A673 (cell line): ENCODE measurements around the gene KCNN1.

Experiments used
- EZH2 ChIP-seq: fragments of 200-600 bp; sonication (generic); IDR thresholded peaks from 2 replicates; pipeline ENCODE4 v1.6.1; 2017; ENCODE audit warnings: borderline replicate concordance, low read depth, mild to moderate bottlenecking, mixed read lengths, antibody characterized with exemption, low read length; ENCODE audit not compliant: poor library complexity, severe bottlenecking
- TF ChIP-seq, protein P1 (sequence below): fragments of 300-800, 200-600 bp; sonication (generic); conservative IDR thresholded peaks from 2 replicates; pipeline ENCODE4 v1.5.1; 2017; ENCODE audit warnings: low read depth, mild to moderate bottlenecking, antibody characterized with exemption, low read length, moderate library complexity, mixed read lengths

- TF ChIP-seq, protein P1, sequence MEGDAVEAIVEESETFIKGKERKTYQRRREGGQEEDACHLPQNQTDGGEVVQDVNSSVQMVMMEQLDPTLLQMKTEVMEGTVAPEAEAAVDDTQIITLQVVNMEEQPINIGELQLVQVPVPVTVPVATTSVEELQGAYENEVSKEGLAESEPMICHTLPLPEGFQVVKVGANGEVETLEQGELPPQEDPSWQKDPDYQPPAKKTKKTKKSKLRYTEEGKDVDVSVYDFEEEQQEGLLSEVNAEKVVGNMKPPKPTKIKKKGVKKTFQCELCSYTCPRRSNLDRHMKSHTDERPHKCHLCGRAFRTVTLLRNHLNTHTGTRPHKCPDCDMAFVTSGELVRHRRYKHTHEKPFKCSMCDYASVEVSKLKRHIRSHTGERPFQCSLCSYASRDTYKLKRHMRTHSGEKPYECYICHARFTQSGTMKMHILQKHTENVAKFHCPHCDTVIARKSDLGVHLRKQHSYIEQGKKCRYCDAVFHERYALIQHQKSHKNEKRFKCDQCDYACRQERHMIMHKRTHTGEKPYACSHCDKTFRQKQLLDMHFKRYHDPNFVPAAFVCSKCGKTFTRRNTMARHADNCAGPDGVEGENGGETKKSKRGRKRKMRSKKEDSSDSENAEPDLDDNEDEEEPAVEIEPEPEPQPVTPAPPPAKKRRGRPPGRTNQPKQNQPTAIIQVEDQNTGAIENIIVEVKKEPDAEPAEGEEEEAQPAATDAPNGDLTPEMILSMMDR = no peak
- no peak for TF ChIP-seq EZH2
Measured at GRCh38 chr19:17944301-17944700, 22.6 kb upstream of the KCNN1 start.
